SK-N-SH (cell line): ENCODE data around the gene AMPH. TPM values are rescaled to one million over a fixed set of nuclear protein-coding genes. Genes with fewer than 3 reads are reported as not detected.

ENCODE experiments used
- CTCF ChIA-PET: fragments of 300-600, 350-600 bp; formaldehyde crosslinking; extraction: SDS; loops from one replicate; lab custom pipeline; 2021; lab: Yijun Ruan, JAX
- POLR2A ChIA-PET: fragments of 350-600 bp; sonication (Branson Sonifier 250); formaldehyde crosslinking; extraction: SDS; loops from one replicate; lab custom pipeline; 2020; ENCODE audit warnings: antibody characterized with exemption, inconsistent platforms; lab: Yijun Ruan, JAX
- DNase-seq: peaks from one replicate; pipeline ENCODE4 v3.0.0; 2012
- H2AFZ ChIP-seq: fragments of 200-600 bp; sonication (generic); 2 replicates; pipeline ENCODE4 v1.8.1; 2016; ENCODE audit warnings: antibody characterized with exemption, mild to moderate bottlenecking, low read depth
- H3F3A ChIP-seq: fragments of 200-600 bp; sonication (generic); replicated peaks from 2 replicates; pipeline ENCODE3; 2016; ENCODE audit warnings: antibody characterized with exemption, mild to moderate bottlenecking; ENCODE audit not compliant: insufficient read depth
- H3K27ac ChIP-seq, 2 experiments: fragments of 200-500 bp in 1 of 2; fragments of 200-600 bp in 1 of 2; sonication (Bioruptor generic) in 1 of 2; sonication (generic), shearing (Covaris generic) in 1 of 2; 2 replicates each; pipeline versions ENCODE4 v1.5.1 to v1.6.1; 2014 to 2016; ENCODE audit warnings: low read depth in 2 of 2, inconsistent platforms in 1 of 2, low read length in 1 of 2, mild to moderate bottlenecking in 1 of 2, mixed read lengths in 1 of 2
- H3K27me3 ChIP-seq: fragments of 200-600 bp; sonication (generic), shearing (Covaris generic); 2 replicates; pipeline ENCODE4 v1.6.1; 2016; ENCODE audit warnings: mixed run types; ENCODE audit not compliant: insufficient read depth
- H3K36me3 ChIP-seq, 2 experiments: fragments of 200-500 bp in 1 of 2; fragments of 200-600 bp in 1 of 2; sonication (Bioruptor generic) in 1 of 2; sonication (generic) in 1 of 2; replicated peaks in 1 of 2; 2 replicates each; pipeline versions ENCODE3 to v1.5.1; 2014 to 2016; ENCODE audit warnings: low read length in 1 of 2, mild to moderate bottlenecking in 1 of 2; ENCODE audit not compliant: insufficient read depth in 2 of 2, control insufficient read depth in 1 of 2
- H3K4me1 ChIP-seq, 2 experiments: fragments of 200-500 bp in 1 of 2; fragments of 200-600 bp in 1 of 2; sonication (Bioruptor generic) in 1 of 2; sonication (generic), shearing (Covaris generic) in 1 of 2; 2 replicates each; pipeline versions ENCODE4 v1.5.1 to v1.6.1; 2014 to 2016; ENCODE audit warnings: low read depth in 1 of 2, low read length in 1 of 2, mixed run types in 1 of 2; ENCODE audit not compliant: insufficient read depth in 2 of 2, control insufficient read depth in 1 of 2
- H3K4me2 ChIP-seq: fragments of 200-600 bp; sonication (generic), shearing (Covaris generic); 2 replicates; pipeline ENCODE4 v1.6.1; 2017; ENCODE audit warnings: mixed run types
- H3K4me3 ChIP-seq, 2 experiments: fragments of 200-500 bp in 1 of 2; fragments of 200-600 bp in 1 of 2; sonication (Bioruptor generic) in 1 of 2; sonication (generic), shearing (Covaris generic) in 1 of 2; 2 replicates each; pipeline versions ENCODE4 v1.5.1 to v1.8.1; 2014 to 2016; ENCODE audit warnings: low read depth in 2 of 2, inconsistent platforms in 1 of 2, low read length in 1 of 2, mild to moderate bottlenecking in 1 of 2, mixed read lengths in 1 of 2, moderate library complexity in 1 of 2
- H3K79me2 ChIP-seq: fragments of 200-600 bp; sonication (generic); 2 replicates; pipeline ENCODE4 v1.8.1; 2017; ENCODE audit warnings: mild to moderate bottlenecking; ENCODE audit not compliant: insufficient read depth
- H3K9ac ChIP-seq: fragments of 200-600 bp; sonication (generic); 2 replicates; pipeline ENCODE4 v1.6.1; 2017; ENCODE audit warnings: mixed run types
- H3K9me2 ChIP-seq: fragments of 200-600 bp; sonication (generic); 2 replicates; pipeline ENCODE4 v1.6.1; 2017; ENCODE audit warnings: mixed run types
- H3K9me3 ChIP-seq: fragments of 200-600 bp; sonication (generic); 2 replicates; pipeline ENCODE4 v1.6.1; 2017; ENCODE audit warnings: mixed run types, mild to moderate bottlenecking, moderate library complexity
- H4K20me1 ChIP-seq: fragments of 200-600 bp; sonication (generic); 2 replicates; pipeline ENCODE4 v1.6.1; 2017; ENCODE audit warnings: mild to moderate bottlenecking, mixed run types; ENCODE audit not compliant: insufficient read depth
- FOXJ3 ChIP-seq: sonication (generic); formaldehyde crosslinking; IDR thresholded peaks from 2 replicates; pipeline ENCODE4 v1.5.1; 2020; ENCODE audit warnings: mild to moderate bottlenecking, missing genetic modification reagents
- FOXM1 ChIP-seq: IDR thresholded peaks from 2 replicates; pipeline ENCODE4 v1.4.0; 2012; ENCODE audit warnings: low read depth, mild to moderate bottlenecking
- GATA2 ChIP-seq: sonication (generic); formaldehyde crosslinking; IDR thresholded peaks from 2 replicates; pipeline ENCODE4 v1.5.0; 2020; ENCODE audit warnings: mild to moderate bottlenecking, missing genetic modification reagents
- IRF3 ChIP-seq: fragments of 150-350 bp; IDR thresholded peaks from 2 replicates; pipeline ENCODE4 v1.6.1; 2016; ENCODE audit warnings: mild to moderate bottlenecking, low read depth, low read length
- MXI1 ChIP-seq: IDR thresholded peaks from 2 replicates; pipeline ENCODE4 v1.6.1; 2012; ENCODE audit warnings: mild to moderate bottlenecking, low read depth, low read length, improper control_type of control experiment
- NFIC ChIP-seq: IDR thresholded peaks from 2 replicates; pipeline ENCODE4 v1.4.0; 2012; ENCODE audit warnings: borderline replicate concordance
- RAD21 ChIP-seq: IDR thresholded peaks from 2 replicates; pipeline ENCODE4 v1.6.1; 2012; ENCODE audit warnings: mild to moderate bottlenecking, low read length
- RCOR1 ChIP-seq: fragments of 150-350 bp; IDR thresholded peaks from 2 replicates; pipeline ENCODE4 v1.6.1; 2017; ENCODE audit warnings: antibody characterized with exemption, low read length
- RFX5 ChIP-seq: IDR thresholded peaks from 2 replicates; pipeline ENCODE4 v1.6.1; 2012; ENCODE audit warnings: mild to moderate bottlenecking, improper control_type of control experiment, low read length
- SIN3A ChIP-seq: IDR thresholded peaks from 2 replicates; pipeline ENCODE4 v1.6.1; 2012; ENCODE audit warnings: low read depth, mild to moderate bottlenecking, low read length, moderate library complexity, borderline replicate concordance
- SMC3 ChIP-seq: IDR thresholded peaks from 2 replicates; pipeline ENCODE4 v1.6.1; 2012; ENCODE audit warnings: low read depth, low read length, improper control_type of control experiment
- TCF12 ChIP-seq: IDR thresholded peaks from 2 replicates; pipeline ENCODE4 v1.4.0; 2012
- TEAD4 ChIP-seq: IDR thresholded peaks from 2 replicates; pipeline ENCODE4 v1.4.0; 2012; ENCODE audit warnings: mild to moderate bottlenecking, borderline replicate concordance; ENCODE audit not compliant: insufficient read depth
- YY1 ChIP-seq: IDR thresholded peaks from 2 replicates; pipeline ENCODE4 v1.4.0; 2012; ENCODE audit warnings: low read depth, mild to moderate bottlenecking
- WGBS: methylation state at CpG from one replicate; pipeline ENCODE4 v1.1.6; 2017; ENCODE audit warnings: low lambda C conversion rate; 5-methylcytosine and 5-hydroxymethylcytosine counted together
- polyA plus RNA-seq, 3 experiments: library from polyadenylated mRNA; depleted of rRNA; stranded (reverse); fragments of >200 nt; gene quantifications; 2 replicates each; pipeline ENCODE4 v1.2.3, GENCODE V29; 2012
- TF ChIP-seq, protein P1 (sequence below): fragments of 200-600 bp; sonication (generic); IDR thresholded peaks from 2 replicates; pipeline ENCODE4 v1.6.1; 2017; ENCODE audit warnings: antibody characterized with exemption, mild to moderate bottlenecking, moderate library complexity
- TF ChIP-seq, protein P2 (sequence below): IDR thresholded peaks from 2 replicates; pipeline ENCODE4 v1.4.0; 2012; ENCODE audit warnings: low read depth, borderline replicate concordance

Gene AMPH
- polyA plus RNA-seq, 1 of the 3 experiments (the other 2 are of a cell fraction): 0.08 TPM

DNA sequence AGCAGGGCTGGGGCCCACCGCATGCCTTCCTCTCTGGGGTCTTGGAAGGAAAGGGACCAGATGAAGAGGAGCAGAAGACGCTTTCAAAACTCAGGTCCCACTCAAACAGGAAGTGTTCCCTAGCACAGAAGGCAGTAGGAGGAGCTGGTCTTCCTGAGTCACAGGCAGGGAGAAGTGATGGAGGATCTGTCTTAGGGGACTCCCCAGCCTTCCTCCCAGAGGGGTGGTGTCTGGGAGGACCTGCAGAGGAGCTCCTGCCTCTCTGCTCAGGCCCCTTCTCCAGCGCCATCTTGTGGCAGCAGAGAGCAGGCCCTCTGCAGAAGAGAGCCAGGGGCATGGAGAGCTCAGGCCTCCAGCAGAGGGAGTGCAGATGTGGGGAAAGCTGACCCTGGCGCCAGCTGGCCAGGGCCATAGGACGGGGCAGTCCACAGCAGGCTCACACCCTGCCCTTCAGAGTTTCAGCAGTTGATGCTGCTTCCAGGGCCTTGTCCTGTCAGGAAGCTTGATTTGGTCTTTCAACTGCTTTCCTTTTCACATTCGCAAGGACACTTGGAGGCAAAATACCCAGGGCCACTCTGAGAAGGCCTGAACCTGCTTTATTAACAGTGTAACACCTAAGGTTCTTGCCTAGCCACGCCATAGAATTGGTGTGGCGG lies 295.6 kb downstream of the AMPH start:
- Histone ChIP-seq H3K27ac (no peak overlapping the region), H4K20me1 (no peaks in the 10 kb centered on the region), H3K79me2 (no peaks in the 10 kb centered on the region), H3K9me2 (no peaks in the 10 kb centered on the region), H3K4me2 (no peak overlapping the region), H2AFZ (peak overlapping the region; percentile 56), H3K27me3 (no peaks in the 10 kb centered on the region), H3F3A (no peaks in the 10 kb centered on the region), H3K4me1 (peaks cover 0 to 2% of the 10 kb centered on the region in 2 experiments; a peak in 1 of 4 replicates), H3K4me3 (peak overlapping the region in 1 of 2 experiments; percentile 25; a peak in 1 of 4 replicates), H3K36me3 (no peaks in the 10 kb centered on the region), H3K9ac (no peak overlapping the region), H3K9me3 (no peaks in the 10 kb centered on the region)
- ChIA-PET POLR2A (no interaction called here), CTCF (interaction anchor here (0.6 to 5.7 kb wide), 56 partner anchors 9 to 1615 kb away, joined by 3 to 83 read pairs (median 5); partner anchors contain the start of genes SFRP4 and TARP)
- WGBS: 79% methylated on average over 7 of the region's 8 CpGs
- peak; percentile 79 for DNase-seq
- TF ChIP-seq RCOR1 (peak; percentile 10; the same call in 1 of the 2 replicates), TCF12 (peak; percentile 26; the same call in 1 of the 2 replicates), SMC3 (peak; percentile 82), TEAD4 (no peak), SIN3A (peak; percentile 10; the same call in 1 of the 2 replicates), YY1 (no peak), MXI1 (no peak), GATA2 (CRISPR knock-in tag) (no peak), RAD21 (peak; percentile 72)
- TF ChIP-seq, protein P1, sequence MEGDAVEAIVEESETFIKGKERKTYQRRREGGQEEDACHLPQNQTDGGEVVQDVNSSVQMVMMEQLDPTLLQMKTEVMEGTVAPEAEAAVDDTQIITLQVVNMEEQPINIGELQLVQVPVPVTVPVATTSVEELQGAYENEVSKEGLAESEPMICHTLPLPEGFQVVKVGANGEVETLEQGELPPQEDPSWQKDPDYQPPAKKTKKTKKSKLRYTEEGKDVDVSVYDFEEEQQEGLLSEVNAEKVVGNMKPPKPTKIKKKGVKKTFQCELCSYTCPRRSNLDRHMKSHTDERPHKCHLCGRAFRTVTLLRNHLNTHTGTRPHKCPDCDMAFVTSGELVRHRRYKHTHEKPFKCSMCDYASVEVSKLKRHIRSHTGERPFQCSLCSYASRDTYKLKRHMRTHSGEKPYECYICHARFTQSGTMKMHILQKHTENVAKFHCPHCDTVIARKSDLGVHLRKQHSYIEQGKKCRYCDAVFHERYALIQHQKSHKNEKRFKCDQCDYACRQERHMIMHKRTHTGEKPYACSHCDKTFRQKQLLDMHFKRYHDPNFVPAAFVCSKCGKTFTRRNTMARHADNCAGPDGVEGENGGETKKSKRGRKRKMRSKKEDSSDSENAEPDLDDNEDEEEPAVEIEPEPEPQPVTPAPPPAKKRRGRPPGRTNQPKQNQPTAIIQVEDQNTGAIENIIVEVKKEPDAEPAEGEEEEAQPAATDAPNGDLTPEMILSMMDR: peak; percentile 94

DNA sequence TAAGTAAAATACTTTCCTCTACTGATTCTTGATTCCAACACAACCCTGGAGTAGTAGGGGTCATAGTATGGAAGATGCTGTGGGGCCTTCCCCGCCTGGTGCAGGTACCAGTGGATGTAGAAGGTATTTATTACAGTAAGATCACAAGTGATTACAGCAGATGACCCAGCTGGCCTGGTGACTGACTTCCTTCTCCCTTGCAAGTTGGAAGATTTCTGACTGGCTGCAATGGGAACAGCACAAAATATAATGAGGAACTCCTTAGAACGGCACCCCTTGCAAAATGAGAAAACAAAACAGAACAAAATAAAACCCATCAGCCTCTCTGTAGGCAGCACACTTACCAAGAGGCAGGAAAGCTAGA lies 296.1 kb downstream of the AMPH start:
- Histone ChIP-seq H2AFZ (peak overlapping the region; percentile 56; the same call in 1 of the 2 replicates), H3K27me3 (no peaks in the 10 kb centered on the region), H3K9me2 (no peaks in the 10 kb centered on the region), H3K9me3 (no peaks in the 10 kb centered on the region), H3K36me3 (no peaks in the 10 kb centered on the region), H4K20me1 (no peaks in the 10 kb centered on the region), H3K79me2 (no peaks in the 10 kb centered on the region), H3K27ac (no peak overlapping the region), H3K9ac (no peak overlapping the region), H3K4me3 (no peak overlapping the region), H3F3A (no peaks in the 10 kb centered on the region), H3K4me2 (no peak overlapping the region), H3K4me1 (peaks cover 0 to 2% of the 10 kb centered on the region in 2 experiments; a peak in 1 of 4 replicates)
- DNase-seq: no peak
- TF ChIP-seq YY1: no peak
- TF ChIP-seq NFIC: no peak
- no peak for TF ChIP-seq FOXJ3 (CRISPR knock-in tag)
- TF ChIP-seq, protein P2, sequence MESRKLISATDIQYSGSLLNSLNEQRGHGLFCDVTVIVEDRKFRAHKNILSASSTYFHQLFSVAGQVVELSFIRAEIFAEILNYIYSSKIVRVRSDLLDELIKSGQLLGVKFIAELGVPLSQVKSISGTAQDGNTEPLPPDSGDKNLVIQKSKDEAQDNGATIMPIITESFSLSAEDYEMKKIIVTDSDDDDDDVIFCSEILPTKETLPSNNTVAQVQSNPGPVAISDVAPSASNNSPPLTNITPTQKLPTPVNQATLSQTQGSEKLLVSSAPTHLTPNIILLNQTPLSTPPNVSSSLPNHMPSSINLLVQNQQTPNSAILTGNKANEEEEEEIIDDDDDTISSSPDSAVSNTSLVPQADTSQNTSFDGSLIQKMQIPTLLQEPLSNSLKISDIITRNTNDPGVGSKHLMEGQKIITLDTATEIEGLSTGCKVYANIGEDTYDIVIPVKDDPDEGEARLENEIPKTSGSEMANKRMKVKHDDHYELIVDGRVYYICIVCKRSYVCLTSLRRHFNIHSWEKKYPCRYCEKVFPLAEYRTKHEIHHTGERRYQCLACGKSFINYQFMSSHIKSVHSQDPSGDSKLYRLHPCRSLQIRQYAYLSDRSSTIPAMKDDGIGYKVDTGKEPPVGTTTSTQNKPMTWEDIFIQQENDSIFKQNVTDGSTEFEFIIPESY: no peak
- no peak for TF ChIP-seq MXI1
- no peak for TF ChIP-seq IRF3
- no peak for TF ChIP-seq FOXM1
- TF ChIP-seq SMC3: no peak
- no peak for TF ChIP-seq RFX5
- no peak for TF ChIP-seq RAD21
- ChIA-PET POLR2A (no interaction called here), CTCF (interaction anchor here (0.6 to 5.7 kb wide), 51 partner anchors 8 to 1125 kb away, joined by 3 to 83 read pairs (median 5); partner anchors contain the start of genes SFRP4 and TARP)
- WGBS: 91% methylated on average over 2 of the region's 2 CpGs
